Left lung (tissue), 10 donors: Measurements from ENCODE around the gene PMEPA1. TPM values are rescaled to one million over a fixed set of nuclear protein-coding genes. Genes with fewer than 3 reads are reported as not detected.

Experiments used
- ATAC-seq: fragments of 200-7000 bp; cut with Tn5 transposase; one replicate; pipeline ENCODE4 v1.9.1; 2020; ENCODE audit warnings: moderate library complexity
- DNase-seq, 4 donors: peaks; one replicate each; pipeline ENCODE4 v3.0.0-alpha.2; 2013 to 2020
- H3K27ac ChIP-seq, 2 donors: fragments of 200-600 bp; sonication (generic) in 1 of 2; one replicate each; pipeline versions ENCODE4 v1.5.0 to v1.8.0; 2020 to 2021
- H3K27me3 ChIP-seq, 2 donors: fragments of 200-600 bp; sonication (generic) in 1 of 2; one replicate each; pipeline versions ENCODE4 v1.5.0 to v1.8.0; 2020 to 2021
- H3K36me3 ChIP-seq, 2 donors: fragments of 200-600 bp; sonication (generic) in 1 of 2; one replicate each; pipeline versions ENCODE4 v1.5.0 to v1.8.0; 2020 to 2021
- H3K4me1 ChIP-seq, 2 donors: fragments of 200-600 bp; one replicate each; pipeline ENCODE4 v1.8.0; 2021
- H3K4me3 ChIP-seq, 2 donors: fragments of 200-600 bp; sonication (generic) in 1 of 2; one replicate each; pipeline versions ENCODE4 v1.5.0 to v1.8.0; 2020 to 2021; ENCODE audit warnings: mild to moderate bottlenecking in 1 of 2
- H3K9me3 ChIP-seq, 2 donors: fragments of 200-600 bp; sonication (generic) in 1 of 2; one replicate each; pipeline versions ENCODE4 v1.5.0 to v1.8.0; 2020 to 2021
- CTCF ChIP-seq, 2 donors: fragments of 200-600 bp; sonication (generic) in 1 of 2; IDR thresholded peaks; one replicate each; pipeline versions ENCODE4 v1.5.0 to v1.8.0; 2021; ENCODE audit warnings: antibody characterized with exemption in 2 of 2
- intact Hi-C, 2 donors: fragments of 100-400 bp; cut with DNase I; formaldehyde crosslinking; loops; one replicate each; pipeline versions ENCODE4 v1.11.2 to v1.14.2; 2022
- polyA plus RNA-seq, 6 donors: library from polyadenylated mRNA; unstranded; fragments of 120-200 nt; gene quantifications; one replicate each; pipeline ENCODE4 v1.2.1, GENCODE V29; 2013; ENCODE audit not compliant: insufficient read length in 6 of 6
- total RNA-seq, 2 donors: library from RNA; stranded (reverse); fragmentation: NEBNext Ultra II Directional; extraction: Animal tissue kit (Norgen Biotek cat#: 25700); gene quantifications; one replicate each; pipeline ENCODE4 v1.2.1, GENCODE V29; 2021
- donor health status: DM: no; HTN: yes; CAD: no.
- donor health status: DM: no; HTN: no; CAD: no.

PMEPA1 gene
- total and polyA plus RNA-seq, 8 donors = 19.4 to 109 (median 26.2) TPM

- intact Hi-C loops = no loop called here
- no peak overlapping the region for H3K27ac ChIP-seq
- H3K36me3 ChIP-seq = peaks cover 0 to 30% of the 10 kb centered on the region in 2 donors
- no peak overlapping the region for H3K4me3 ChIP-seq
- ATAC-seq (no peak), DNase-seq (no peak)
- H3K27me3 ChIP-seq = no peaks in the 10 kb centered on the region
- no peaks in the 10 kb centered on the region for H3K4me1 ChIP-seq
- peaks cover 0 to 5% of the 10 kb centered on the region in 2 donors for H3K9me3 ChIP-seq
- TF ChIP-seq CTCF (IDR thresholded peaks at IDR 0.05) = no peak
Measured at GRCh38 chr20:57648878-57649616, 60.8 kb downstream of the PMEPA1 start.

GRCh38 chr20:57647933-57648785 lies 61.7 kb downstream of the PMEPA1 start:
- intact Hi-C loops = no loop called here
- H3K27me3 ChIP-seq = no peaks in the 10 kb centered on the region
- peaks cover 0 to 10% of the 10 kb centered on the region in 2 donors for H3K9me3 ChIP-seq
- DNase-seq = no peak
- no peak overlapping the region for H3K27ac ChIP-seq
- H3K4me1 ChIP-seq = no peaks in the 10 kb centered on the region
- no peak for ATAC-seq
- TF ChIP-seq CTCF (IDR thresholded peaks at IDR 0.05) = no peak
- no peak overlapping the region for H3K4me3 ChIP-seq
- H3K36me3 ChIP-seq = peaks cover 0 to 30% of the 10 kb centered on the region in 2 donors

- Histone ChIP-seq H3K27me3 (no peaks in the 10 kb centered on the region), H3K4me1 (no peaks in the 10 kb centered on the region), H3K4me3 (no peak overlapping the region), H3K27ac (no peak overlapping the region), H3K36me3 (peaks cover 0 to 22% of the 10 kb centered on the region in 2 donors), H3K9me3 (peaks cover 0 to 10% of the 10 kb centered on the region in 2 donors)
- DNase-seq = no peak
- no peak for TF ChIP-seq CTCF (IDR thresholded peaks at IDR 0.05)
- intact Hi-C loops = no loop called here
- ATAC-seq = no peak
Measured at GRCh38 chr20:57647006-57647932, 62.5 kb downstream of the PMEPA1 start.

GRCh38 chr20:57638895-57639236 lies 70.9 kb downstream of the PMEPA1 start:
- Histone ChIP-seq H3K4me3 (no peak overlapping the region), H3K36me3 (no peaks in the 10 kb centered on the region), H3K4me1 (no peaks in the 10 kb centered on the region), H3K27ac (no peak overlapping the region), H3K27me3 (no peaks in the 10 kb centered on the region), H3K9me3 (peaks cover 0 to 7% of the 10 kb centered on the region in 2 donors)
- intact Hi-C loops = no loop called here
- no peak for TF ChIP-seq CTCF (IDR thresholded peaks at IDR 0.05)
- DNase-seq (no peak), ATAC-seq (peak; percentile 56)
